NAMALWA (cell line): ENCODE measurements around the gene SMTN.
A peak's percentile ranks its signal among the peaks of the same experiment; 100 is the strongest.
"Not testable (repeated sequence)": the region's sequence is repeated elsewhere in the genome, so short reads cannot be mapped to it uniquely, and the experiment has no call there.

ENCODE experiments used
- DNase-seq: peaks from one replicate; pipeline ENCODE4 v3.0.0-alpha.2; 2015; ENCODE audit warnings: low spot score

Gene SMTN

DNA sequence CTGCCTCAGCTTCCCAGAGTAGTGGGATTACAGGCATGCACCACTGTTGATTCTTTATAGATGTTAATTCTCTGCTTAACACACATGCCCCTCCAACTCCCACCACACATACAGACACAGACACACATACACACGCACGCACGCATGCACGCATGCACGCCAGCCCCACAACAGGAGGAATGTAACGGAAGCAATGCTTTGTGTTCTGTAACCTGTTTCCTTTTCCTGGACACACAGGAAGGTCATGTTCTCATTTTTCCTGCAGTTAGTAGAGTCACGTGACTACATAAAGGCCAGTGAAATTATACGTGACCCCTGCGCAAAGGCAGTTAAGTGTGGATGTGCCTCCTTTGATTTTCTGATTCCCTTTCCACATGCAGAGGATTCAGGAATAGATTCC is 8.0 kb upstream of the SMTN start:
- DNase-seq = not testable (repeated sequence)

GRCh38 chr22:31073545-31074145 is 7.5 kb upstream of the SMTN start:
- not testable (repeated sequence) for DNase-seq

DNA sequence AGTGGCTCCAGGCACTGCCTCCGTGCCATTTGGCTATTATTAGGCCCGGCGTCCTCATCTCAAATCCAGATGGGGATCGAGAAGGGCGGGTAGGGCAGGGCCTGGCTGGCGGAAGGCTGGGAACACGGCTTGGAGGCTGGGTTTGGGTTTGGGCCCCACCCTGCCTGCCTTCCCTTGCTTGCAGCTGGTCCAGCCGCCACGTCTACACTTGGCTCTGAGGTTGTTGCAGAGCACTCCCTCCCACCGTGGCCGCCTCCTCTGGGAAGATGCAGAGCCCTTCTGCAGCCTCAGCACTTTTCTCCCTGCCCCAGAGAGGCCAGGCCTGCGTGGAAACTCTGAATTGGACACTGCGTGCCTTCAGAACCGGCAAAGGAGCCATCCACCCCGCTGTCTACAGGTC is 5.2 kb upstream of the SMTN start:
- DNase-seq = no peak

DNA sequence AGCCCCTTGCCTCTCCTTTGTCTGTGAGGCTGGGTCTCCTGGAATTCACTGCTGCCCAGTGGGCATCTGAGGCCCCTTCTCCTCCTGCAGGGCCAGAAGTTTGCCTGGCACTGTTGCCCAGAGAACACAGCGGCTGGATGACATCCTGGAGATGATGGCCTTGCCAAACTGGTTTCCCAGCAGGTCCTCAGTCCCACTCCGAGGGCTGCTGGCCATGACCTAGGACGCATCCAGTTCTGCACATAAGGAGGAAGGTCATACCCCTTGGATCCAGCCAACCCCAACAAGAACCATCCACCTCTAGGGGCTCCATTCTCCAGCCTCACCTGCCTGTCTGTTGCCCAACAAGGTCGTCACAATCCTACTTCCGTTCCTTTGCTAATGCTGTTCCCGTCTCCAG is 3.4 kb upstream of the SMTN start:
- DNase-seq = no peak

DNA sequence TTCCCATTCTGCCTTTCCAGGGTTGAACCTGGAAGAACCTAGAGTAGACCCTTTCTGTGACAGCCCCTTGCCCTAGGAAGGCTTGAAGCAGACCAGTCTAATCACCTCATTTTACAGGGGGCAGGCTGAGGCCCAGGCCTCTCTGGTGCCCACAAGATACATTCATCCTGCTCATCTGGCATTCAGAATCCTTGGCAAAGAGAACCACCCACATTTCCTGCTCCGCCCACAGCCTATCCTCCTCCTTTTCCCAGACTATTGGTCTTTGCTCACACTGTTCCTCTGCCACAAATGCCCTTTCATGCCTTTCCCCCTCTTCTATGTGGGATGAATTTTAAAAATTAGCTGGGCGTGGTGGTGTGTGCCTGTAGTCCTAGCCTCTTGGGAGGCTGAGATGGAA is 2.7 kb upstream of the SMTN start:
- DNase-seq = not testable (repeated sequence)

GRCh38 chr22:31079095-31079642 is 1.9 kb upstream of the SMTN start:
- no peak for DNase-seq

DNA sequence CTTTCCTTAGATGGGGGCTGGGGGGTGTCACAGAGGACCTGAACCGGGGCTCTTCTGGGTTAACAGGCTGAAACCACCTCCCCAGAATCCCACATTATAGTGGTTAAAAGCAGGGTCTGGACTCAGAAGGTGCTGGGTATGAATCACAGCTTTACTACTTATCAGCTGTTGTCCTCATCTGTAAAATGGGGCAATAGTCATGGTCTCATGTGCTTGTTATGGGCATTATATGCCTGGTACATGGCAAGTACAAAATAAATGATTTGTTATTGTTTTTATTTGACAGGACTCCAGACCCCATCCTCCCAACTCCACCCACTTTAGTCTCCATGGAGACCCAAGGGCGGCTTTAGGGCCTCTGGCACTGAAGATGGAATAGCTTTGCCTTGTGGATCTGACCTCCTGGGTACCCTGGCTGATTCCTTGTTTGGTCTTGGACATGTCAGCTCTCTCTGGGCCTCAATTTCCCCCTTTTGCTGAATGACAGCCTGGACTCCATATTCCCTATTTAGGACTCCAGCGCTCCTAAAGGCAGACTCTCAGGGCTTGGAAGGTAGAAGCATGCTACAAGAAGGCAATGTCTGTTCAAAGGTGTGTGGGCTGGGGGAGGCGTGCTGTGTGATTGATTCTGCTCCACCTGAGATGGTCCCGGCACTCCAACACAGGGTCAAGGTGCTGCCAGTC is 812 bp upstream of the SMTN start:
- DNase-seq = peak; percentile 34

GRCh38 chr22:31081963-31082605 is 966 bp downstream of the SMTN start:
- DNase-seq = no peak

- DNase-seq = peak; percentile 61
Measured at GRCh38 chr22:31082606-31083376, 1.7 kb downstream of the SMTN start.

DNA sequence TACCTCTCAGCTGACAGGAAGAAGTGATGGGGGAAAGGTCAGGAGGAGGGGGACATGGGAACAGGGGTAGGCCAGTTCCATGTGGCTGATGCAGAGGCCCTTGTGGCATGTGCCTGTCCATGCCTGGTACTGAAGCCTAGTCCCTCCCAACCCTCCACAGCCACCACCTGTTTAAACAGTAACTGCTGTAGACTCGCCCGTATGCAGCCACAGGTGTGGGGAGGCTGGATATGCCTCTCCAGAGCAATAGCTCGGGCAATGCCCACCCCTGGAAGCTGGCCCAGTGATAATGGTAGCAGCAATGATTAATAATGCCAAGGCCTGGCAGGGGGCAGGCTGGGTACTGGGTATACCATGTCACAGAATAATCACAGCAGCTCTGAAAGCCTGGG is 2.3 kb downstream of the SMTN start:
- DNase-seq = no peak

DNA sequence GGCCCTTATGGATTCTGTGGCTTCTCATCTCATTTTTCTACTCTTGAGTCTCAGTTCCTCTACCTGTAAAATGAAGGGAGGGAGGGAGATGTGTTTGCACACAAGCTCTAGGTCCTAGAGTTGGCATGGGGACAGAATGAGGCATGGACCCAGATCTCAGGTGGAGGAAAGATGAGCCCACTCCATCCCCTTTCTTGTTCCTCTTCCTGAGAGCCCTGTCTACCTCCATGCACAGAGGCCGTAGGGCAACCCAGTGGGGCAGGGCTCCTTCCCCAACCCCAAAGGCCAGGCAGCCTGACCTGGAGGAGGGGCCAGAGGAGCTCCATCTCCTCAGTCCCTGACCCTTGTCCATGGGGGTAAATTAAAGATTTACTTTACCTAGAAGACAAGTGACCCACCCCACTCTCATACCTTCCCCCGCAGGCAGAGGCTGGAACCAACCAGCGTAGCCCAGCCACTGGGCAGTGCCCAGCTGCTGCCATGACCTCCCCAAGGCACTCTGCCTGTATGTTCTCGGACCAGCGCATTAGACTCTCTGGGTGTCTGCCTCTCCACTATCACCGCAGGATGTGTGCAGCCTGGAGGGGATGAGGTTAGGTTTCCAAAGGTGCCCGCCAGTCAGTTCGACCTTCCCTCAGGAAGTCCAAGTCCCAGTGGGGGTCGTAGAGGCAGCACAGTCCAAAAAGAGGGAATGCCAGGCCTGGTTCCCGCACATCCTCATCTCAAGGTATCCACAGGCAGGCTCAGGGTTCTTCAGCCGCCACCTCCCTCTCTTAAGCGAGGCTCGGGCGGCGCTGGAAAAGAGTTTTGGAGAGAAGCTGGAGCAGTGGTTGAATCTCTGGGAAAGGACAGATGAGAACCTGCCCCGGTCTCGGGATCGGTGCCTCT is 3.0 kb downstream of the SMTN start:
- DNase-seq = peak; percentile 52

DNA sequence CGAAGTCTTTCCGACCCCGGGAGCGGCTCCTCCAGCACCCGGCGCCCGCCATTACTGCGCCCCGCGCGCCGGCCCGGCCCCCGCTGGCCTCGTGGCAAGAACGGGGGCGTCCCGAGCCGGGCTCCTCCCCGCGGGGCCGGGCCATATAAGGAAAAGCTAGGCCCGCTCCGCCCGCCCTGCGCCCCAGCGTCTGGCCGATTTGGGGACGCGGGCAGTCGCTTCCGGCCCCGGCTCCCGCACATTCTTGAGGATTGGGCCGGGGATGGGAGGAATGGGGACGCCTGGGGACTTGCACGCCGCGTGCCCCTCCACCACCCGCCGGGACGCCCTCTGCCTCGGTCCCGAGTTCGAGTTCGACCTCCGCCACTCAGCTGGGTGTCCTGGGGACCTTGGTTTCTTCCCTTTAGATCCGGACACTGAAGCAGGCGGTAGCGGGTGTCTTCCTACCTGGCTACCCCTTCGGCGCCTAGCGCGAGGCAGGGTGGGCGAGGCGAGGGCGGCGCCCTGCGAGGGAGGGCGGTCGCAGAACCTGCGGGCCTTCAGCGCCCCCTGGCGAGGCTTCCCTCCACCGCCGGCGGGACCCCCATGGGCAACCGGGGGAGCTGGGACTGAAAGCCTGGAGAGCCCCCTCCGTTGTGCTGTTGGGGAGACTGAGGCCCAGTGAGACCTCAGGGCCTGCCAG is 3.8 kb downstream of the SMTN start:
- DNase-seq = peak; percentile 86

- DNase-seq = no peak
Measured at GRCh38 chr22:31085493-31085824, 4.3 kb downstream of the SMTN start.

- peak; percentile 11 for DNase-seq
Measured at GRCh38 chr22:31085928-31086327, 4.8 kb downstream of the SMTN start.

DNA sequence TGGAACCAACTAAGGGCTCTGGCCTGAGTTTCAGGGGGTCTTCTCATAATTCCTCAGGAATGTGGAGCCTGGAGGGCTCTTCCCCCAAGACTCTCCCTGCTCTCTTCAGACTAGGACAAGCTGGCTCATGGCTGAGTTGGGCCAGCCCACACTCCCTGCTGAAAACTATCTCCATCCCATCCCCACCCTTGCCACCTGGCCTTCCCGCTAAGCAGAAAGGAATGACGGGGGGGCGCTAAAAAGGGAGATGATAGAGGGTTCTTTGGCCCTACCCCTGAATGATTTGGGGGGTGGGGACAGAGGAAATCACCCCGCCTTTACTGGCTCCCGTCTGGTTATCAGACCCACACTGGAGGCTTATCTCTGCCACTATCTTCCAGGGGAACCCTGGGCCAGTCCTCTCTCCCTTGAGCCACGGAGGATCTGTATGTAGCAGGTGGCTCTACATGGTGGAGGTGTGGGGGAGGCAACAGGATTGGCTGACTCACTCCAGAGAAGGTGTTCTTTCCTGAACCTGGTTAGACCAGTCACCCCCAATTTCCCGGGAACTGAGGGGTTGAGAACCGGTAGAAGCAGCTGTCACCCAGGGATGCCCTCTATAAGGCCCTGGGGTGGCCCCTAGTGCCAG is 5.7 kb downstream of the SMTN start:
- no peak for DNase-seq

- no peak for DNase-seq
Measured at GRCh38 chr22:31087744-31088215, 6.7 kb downstream of the SMTN start.

DNA sequence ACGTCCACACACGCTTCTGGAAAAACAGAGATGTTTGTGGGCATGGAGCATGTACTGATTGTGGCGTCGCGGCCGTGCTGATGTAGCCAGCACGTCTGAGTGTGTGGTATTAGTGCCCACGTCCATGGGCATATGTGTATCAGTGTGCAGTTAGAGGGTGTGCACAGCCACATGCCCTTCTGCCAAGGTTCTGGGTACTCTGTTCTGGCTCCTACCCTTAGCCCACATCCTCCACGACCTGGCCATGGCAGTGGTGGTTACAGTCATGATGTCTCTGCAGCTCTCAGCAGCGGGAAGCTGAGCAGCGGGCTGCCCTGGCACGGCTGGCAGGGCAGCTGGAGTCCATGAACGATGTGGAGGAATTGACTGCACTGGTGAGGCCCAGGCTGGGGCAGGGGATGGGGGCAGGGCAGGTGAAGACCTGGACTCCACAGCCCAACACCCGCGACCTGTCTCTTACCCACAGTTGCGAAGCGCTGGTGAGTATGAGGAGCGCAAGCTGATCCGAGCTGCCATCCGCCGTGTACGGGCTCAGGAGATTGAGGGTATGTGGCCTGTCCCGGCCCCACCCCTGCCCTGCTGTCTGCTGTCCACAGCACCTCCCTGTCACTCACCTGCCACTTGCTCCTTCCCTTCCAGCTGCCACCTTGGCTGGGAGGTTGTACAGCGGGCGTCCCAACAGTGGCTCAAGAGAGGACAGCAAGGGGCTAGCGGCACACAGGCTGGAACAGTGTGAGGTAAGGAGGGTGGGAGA is 7.3 kb downstream of the SMTN start:
- no peak for DNase-seq

GRCh38 chr22:31089160-31090100 is 8.3 kb downstream of the SMTN start:
- DNase-seq = peak; percentile 64
